ENCODE results near the gene METTL15. TPM values are rescaled to one million over a fixed set of nuclear protein-coding genes. Genes with fewer than 3 reads are reported as not detected.
"Not testable (repeated sequence)": the region's sequence is repeated elsewhere in the genome, so short reads cannot be mapped to it uniquely, and the experiment has no call there.

The METTL15 gene
- total and polyA plus RNA-seq, 10 donors, result 3.7 to 23.7 (median 15.5) TPM

GRCh38 chr11:28176351-28176750 is 68.2 kb downstream of the METTL15 start:
- Histone ChIP-seq H3K4me1 (no peaks in the 10 kb centered on the region), H3K9me3 (peaks cover 0 to 11% (median 3%) of the 10 kb centered on the region in 8 donors), H3K4me3 (no peak overlapping the region), H3K36me3 (peaks cover 0 to 17% (median 0%) of the 10 kb centered on the region in 6 donors), H3K27ac (no peak overlapping the region), H3K27me3 (replicated peaks in 1 of 7) (no peaks in the 10 kb centered on the region)
- WGBS, 5 donors, result 88 to 96% (median 94%) methylated on average over 1 of the region's 1 CpG
- no peak for DNase-seq
- intact Hi-C loops (cut with DNase I; ENCODE audit: low total_unique reads), result no loop called here
- TF ChIP-seq CTCF (IDR thresholded peaks at IDR 0.05 in 8 of 11, conservative IDR thresholded peaks at IDR 0.05 in 3 of 11) (no peak), POLR2AphosphoS5 (IDR thresholded peaks at IDR 0.05) (no peak), POLR2A (IDR thresholded peaks at IDR 0.05) (no peak)

GRCh38 chr11:28195449-28195848 is 87.3 kb downstream of the METTL15 start:
- no peak for DNase-seq
- 78 to 100% (median 94%) methylated on average over 2 of the region's 2 CpGs for WGBS, 5 donors
- Histone ChIP-seq H3K27ac (no peak overlapping the region), H3K9me3 (peaks cover 0 to 20% (median 16%) of the 10 kb centered on the region in 8 donors), H3K27me3 (replicated peaks in 1 of 7) (no peaks in the 10 kb centered on the region), H3K4me1 (no peaks in the 10 kb centered on the region), H3K4me3 (no peak overlapping the region), H3K36me3 (peaks cover 0 to 13% (median 0%) of the 10 kb centered on the region in 6 donors)
- intact Hi-C loops (cut with DNase I; ENCODE audit: low total_unique reads), result no loop called here
- TF ChIP-seq POLR2AphosphoS5 (IDR thresholded peaks at IDR 0.05) (no peak), CTCF (IDR thresholded peaks at IDR 0.05 in 8 of 11, conservative IDR thresholded peaks at IDR 0.05 in 3 of 11) (no peak), POLR2A (IDR thresholded peaks at IDR 0.05) (no peak)

- TF ChIP-seq POLR2AphosphoS5 (IDR thresholded peaks at IDR 0.05), result no peak
- TF ChIP-seq POLR2A (IDR thresholded peaks at IDR 0.05), result no peak
- no peak for TF ChIP-seq CTCF (IDR thresholded peaks at IDR 0.05 in 8 of 11, conservative IDR thresholded peaks at IDR 0.05 in 3 of 11)
- no peak overlapping the region for H3K4me3 ChIP-seq
- 92 to 98% (median 97%) methylated on average over 1 of the region's 1 CpG for WGBS, 5 donors
- H3K9me3 ChIP-seq, result peaks cover 0 to 3% (median 0%) of the 10 kb centered on the region in 8 donors
- H3K4me1 ChIP-seq, result no peaks in the 10 kb centered on the region
- no peak overlapping the region for H3K27ac ChIP-seq
- H3K27me3 ChIP-seq (replicated peaks in 1 of 7), result no peaks in the 10 kb centered on the region
- DNase-seq, result no peak
- H3K36me3 ChIP-seq, result peaks cover 0 to 30% (median 6%) of the 10 kb centered on the region in 6 donors
- intact Hi-C loops (cut with DNase I; ENCODE audit: low total_unique reads), result no loop called here
Measured at GRCh38 chr11:28209906-28210305, 101.7 kb downstream of the METTL15 start.

GRCh38 chr11:28222063-28222462 is 113.9 kb downstream of the METTL15 start:
- H3K36me3 ChIP-seq; intact Hi-C loops (cut with DNase I; ENCODE audit: low total_unique reads); H3K9me3 ChIP-seq; DNase-seq; H3K27me3 ChIP-seq (replicated peaks in 1 of 7); H3K4me3 ChIP-seq; H3K27ac ChIP-seq; H3K4me1 ChIP-seq: not testable (repeated sequence)
- 93 to 99% (median 97%) methylated on average over 8 to 9 of the region's 9 CpGs for WGBS, 5 donors

- no peaks in the 10 kb centered on the region for H3K9me3 ChIP-seq
- no peak overlapping the region for H3K4me3 ChIP-seq
- no peaks in the 10 kb centered on the region for H3K36me3 ChIP-seq
- DNase-seq, result no peak
- no peaks in the 10 kb centered on the region for H3K4me1 ChIP-seq
- no peak overlapping the region for H3K27ac ChIP-seq
- intact Hi-C loops (cut with DNase I; ENCODE audit: low total_unique reads), result no loop called here
- WGBS, 5 donors, result 53 to 86% (median 75%) methylated on average over 1 of the region's 1 CpG
- H3K27me3 ChIP-seq (replicated peaks in 1 of 7), result no peaks in the 10 kb centered on the region
- TF ChIP-seq POLR2AphosphoS5 (IDR thresholded peaks at IDR 0.05), result no peak
- TF ChIP-seq POLR2A (IDR thresholded peaks at IDR 0.05), result no peak
- TF ChIP-seq CTCF (IDR thresholded peaks at IDR 0.05 in 8 of 11, conservative IDR thresholded peaks at IDR 0.05 in 3 of 11), result no peak
Measured at GRCh38 chr11:28223577-28223976, 115.4 kb downstream of the METTL15 start.
